Body of pancreas (tissue), 4 donors: ENCODE data around the gene RAD51B. TPM values are rescaled to one million over a fixed set of nuclear protein-coding genes. Genes with fewer than 3 reads are reported as not detected.
"Not testable (repeated sequence)": the region's sequence is repeated elsewhere in the genome, so short reads cannot be mapped to it uniquely, and the experiment has no call there.

Experiments used
- ATAC-seq: fragments of 150-250 bp; one replicate; pipeline ENCODE4 v1.9.1; 2016
- DNase-seq, 4 donors: peaks; one replicate each; pipeline ENCODE4 v3.0.0-alpha.2; 2019
- H3K27ac ChIP-seq, 4 donors: fragments of 200-600 bp; sonication (generic); 1 replicate in 3 of 4; 2 replicates in 1 of 4; pipeline versions ENCODE4 v1.5.1 to v1.6.1; 2016 to 2019; ENCODE audit warnings: mild to moderate bottlenecking in 1 of 4, mixed read lengths in 1 of 4, moderate library complexity in 1 of 4
- H3K27me3 ChIP-seq, 2 donors: fragments of 200-600 bp; sonication (generic); one replicate each; pipeline ENCODE4 v1.6.0; 2016; ENCODE audit warnings: mild to moderate bottlenecking in 1 of 2
- H3K36me3 ChIP-seq, 2 donors: fragments of 200-600 bp; sonication (generic); replicated peaks in 1 of 2; 2 replicates each; pipeline ENCODE4 v1.5.1; 2016; ENCODE audit warnings: low read depth in 2 of 2; ENCODE audit not compliant: insufficient read depth in 1 of 2
- H3K4me1 ChIP-seq: fragments of 200-600 bp; sonication (generic); one replicate; pipeline ENCODE4 v1.6.0; 2016
- H3K4me3 ChIP-seq, 2 donors: fragments of 200-600 bp; sonication (generic); 1 replicate in 1 of 2; 2 replicates in 1 of 2; pipeline ENCODE4 v1.5.1; 2016 to 2019
- H3K9me3 ChIP-seq, 3 donors: fragments of 200-600 bp; sonication (generic); 1 replicate in 2 of 3; 2 replicates in 1 of 3; pipeline ENCODE4 v1.5.1; 2016
- POLR2A ChIP-seq, 3 donors: fragments of 450-650 bp; IDR thresholded peaks; one replicate each; pipeline ENCODE4 v1.6.1; 2016; ENCODE audit warnings: antibody characterized with exemption in 3 of 3, mild to moderate bottlenecking in 2 of 3
- WGBS, 2 donors: methylation state at CpG; one replicate each; pipeline ENCODE4 v1.1.5; 2017; 5-methylcytosine and 5-hydroxymethylcytosine counted together
- intact Hi-C: fragments of 100-400 bp; cut with DNase I; formaldehyde crosslinking; loops from one replicate; pipeline ENCODE4 v1.15.1; 2023
- total RNA-seq, 2 donors: library from RNA; depleted of rRNA; stranded (reverse); fragments of >200 nt; gene quantifications; one replicate each; pipeline ENCODE4 v1.1.0, GENCODE V29; 2016
- TF ChIP-seq, protein P1 (sequence below), 7 experiments: fragments of 450-650 bp in 4 of 7; fragments of 200-600 bp in 3 of 7; sonication (generic) in 3 of 7; IDR thresholded peaks; one replicate each; pipeline ENCODE4 v1.5.1; 2016 to 2019; ENCODE audit warnings: antibody characterized with exemption in 7 of 7

Gene RAD51B
- total RNA-seq, 2 donors from 2014 or later: 12.2 to 29.6 TPM

DNA sequence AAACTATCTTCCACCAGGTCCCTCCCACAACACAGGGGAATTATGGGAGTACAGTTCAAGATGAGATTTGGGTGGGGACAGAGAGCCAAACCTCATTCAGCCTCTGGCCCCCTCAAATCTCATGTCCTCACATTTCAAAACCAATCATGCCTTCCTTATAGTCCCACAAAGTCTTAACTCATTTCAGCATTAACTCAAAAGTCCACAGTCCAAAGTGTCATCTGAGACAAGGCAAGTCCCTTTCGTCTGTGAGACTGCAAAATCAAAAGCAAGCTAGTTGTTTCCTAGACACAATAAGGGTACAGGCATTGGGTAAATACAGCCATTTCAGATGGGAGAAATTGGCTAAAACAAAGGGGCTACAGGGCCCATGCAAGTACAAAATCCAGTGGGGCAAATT lies 147.6 kb downstream of the RAD51B start:
- no peak for DNase-seq
- H3K4me3 ChIP-seq: no peak overlapping the region
- peaks cover 18% of the 10 kb centered on the region for H3K4me1 ChIP-seq

DNA sequence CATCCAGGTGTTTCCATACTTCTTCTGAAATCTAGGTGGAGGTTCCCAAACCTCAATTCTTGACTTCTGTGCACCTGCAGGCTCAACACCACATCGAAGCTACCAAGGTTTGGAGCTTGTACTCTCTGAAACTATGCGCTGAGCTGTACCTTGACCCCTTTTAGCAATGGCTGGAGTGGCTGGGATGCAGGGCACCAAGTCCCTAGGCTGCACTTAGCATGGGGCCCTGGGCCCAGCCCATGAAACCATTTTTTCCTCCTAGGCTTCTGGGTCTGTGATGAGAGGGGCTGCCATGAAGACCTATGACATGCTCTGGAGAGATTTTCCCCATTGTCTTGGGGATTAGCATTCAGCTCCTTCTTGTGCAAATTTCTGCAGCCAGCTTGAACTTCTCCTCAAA lies 148.4 kb downstream of the RAD51B start:
- H3K9me3 ChIP-seq, H3K27ac ChIP-seq, H3K36me3 ChIP-seq, DNase-seq, H3K4me3 ChIP-seq, intact Hi-C loops, H3K27me3 ChIP-seq, ATAC-seq: not testable (repeated sequence)
- peaks cover 12% of the 10 kb centered on the region for H3K4me1 ChIP-seq
- 89 to 100% methylated on average over 2 of the region's 2 CpGs for WGBS, 2 donors

More for the DNA sequence above, 147.6 kb downstream of the RAD51B start:
- Histone ChIP-seq H3K9me3 (no peaks in the 10 kb centered on the region), H3K36me3 (no peaks in the 10 kb centered on the region), H3K27me3 (no peaks in the 10 kb centered on the region), H3K27ac (no peak overlapping the region)
- TF ChIP-seq, protein P1, sequence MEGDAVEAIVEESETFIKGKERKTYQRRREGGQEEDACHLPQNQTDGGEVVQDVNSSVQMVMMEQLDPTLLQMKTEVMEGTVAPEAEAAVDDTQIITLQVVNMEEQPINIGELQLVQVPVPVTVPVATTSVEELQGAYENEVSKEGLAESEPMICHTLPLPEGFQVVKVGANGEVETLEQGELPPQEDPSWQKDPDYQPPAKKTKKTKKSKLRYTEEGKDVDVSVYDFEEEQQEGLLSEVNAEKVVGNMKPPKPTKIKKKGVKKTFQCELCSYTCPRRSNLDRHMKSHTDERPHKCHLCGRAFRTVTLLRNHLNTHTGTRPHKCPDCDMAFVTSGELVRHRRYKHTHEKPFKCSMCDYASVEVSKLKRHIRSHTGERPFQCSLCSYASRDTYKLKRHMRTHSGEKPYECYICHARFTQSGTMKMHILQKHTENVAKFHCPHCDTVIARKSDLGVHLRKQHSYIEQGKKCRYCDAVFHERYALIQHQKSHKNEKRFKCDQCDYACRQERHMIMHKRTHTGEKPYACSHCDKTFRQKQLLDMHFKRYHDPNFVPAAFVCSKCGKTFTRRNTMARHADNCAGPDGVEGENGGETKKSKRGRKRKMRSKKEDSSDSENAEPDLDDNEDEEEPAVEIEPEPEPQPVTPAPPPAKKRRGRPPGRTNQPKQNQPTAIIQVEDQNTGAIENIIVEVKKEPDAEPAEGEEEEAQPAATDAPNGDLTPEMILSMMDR (IDR thresholded peaks at IDR 0.05): no peak
- TF ChIP-seq POLR2A (IDR thresholded peaks at IDR 0.05): no peak
- no peak for ATAC-seq
- intact Hi-C loops: no loop called here
- WGBS, 2 donors: 100% methylated on average over 1 of the region's 1 CpG

DNA sequence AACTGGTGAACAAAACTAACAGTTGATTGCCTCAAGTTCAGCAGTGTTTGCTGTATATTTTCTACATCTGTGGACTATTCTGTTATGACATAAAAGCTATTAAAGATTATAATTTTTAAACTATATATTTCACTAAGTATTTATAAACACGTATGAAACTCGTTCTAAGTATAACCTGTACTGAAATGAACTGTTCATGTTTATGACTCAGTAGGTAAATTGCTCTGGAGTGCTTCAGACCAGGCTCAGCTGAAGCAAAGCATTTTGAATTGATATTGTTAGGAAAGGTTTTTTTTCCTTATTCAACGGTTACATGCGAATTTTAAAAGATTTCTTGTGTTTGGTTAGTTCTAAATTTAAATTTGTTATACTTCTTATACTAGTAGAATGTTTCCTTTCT lies 151.3 kb downstream of the RAD51B start:
- no peaks in the 10 kb centered on the region for H3K36me3 ChIP-seq
- TF ChIP-seq POLR2A (IDR thresholded peaks at IDR 0.05): no peak
- TF ChIP-seq, protein P1 (IDR thresholded peaks at IDR 0.05): no peak
- no peak overlapping the region for H3K4me3 ChIP-seq
- DNase-seq (no peak), ATAC-seq (no peak)
- H3K27me3 ChIP-seq: no peaks in the 10 kb centered on the region
- intact Hi-C loops: no loop called here
- H3K9me3 ChIP-seq: no peaks in the 10 kb centered on the region
- 89 to 93% methylated on average over 4 of the region's 4 CpGs for WGBS, 2 donors
- peaks cover 7% of the 10 kb centered on the region for H3K4me1 ChIP-seq
- H3K27ac ChIP-seq: no peak overlapping the region

DNA sequence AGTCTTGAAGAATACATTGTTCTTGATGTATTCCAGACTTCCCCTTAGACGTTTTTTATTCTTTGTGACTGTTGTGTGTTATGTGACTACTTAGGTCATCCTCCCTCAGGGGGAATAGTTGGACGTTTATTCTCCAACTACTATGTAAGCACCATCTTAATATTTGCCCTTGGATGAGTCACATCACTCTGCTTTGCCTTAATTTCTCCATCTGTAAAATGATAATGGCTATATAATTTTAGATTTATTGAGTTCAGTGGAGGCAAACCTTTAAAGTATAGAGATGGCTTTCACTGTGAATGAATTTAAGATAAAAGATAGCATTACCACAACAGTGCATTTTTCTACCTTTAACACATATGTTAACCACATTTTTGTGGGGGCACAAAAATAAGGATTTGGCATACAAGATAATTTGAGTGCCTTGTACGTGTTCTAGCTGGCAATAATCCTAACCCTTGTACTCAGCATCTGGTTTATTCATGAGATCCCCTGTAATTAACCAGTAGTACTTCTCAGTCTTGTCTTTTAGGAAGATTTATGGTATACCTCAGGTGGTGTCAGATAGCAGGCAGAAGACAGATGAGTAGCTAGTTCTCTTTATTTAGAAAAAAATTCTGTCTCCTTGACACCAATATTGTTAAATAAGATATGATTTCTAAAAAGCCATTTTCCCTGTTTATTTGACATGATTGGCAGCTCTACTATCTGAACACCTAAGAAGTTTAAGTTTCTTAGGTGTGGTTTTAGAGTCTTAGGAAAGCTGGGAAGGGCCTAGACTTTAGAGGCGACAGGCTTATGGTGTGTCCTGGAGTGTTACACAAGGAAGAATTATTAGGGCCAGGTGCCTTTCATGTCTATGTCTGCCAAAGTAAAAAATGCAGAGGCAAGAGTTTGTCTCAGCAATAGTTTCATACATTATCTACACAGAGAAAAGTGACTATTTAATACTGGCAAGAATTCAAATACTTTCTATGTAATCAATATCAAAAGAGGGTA lies 152.3 kb downstream of the RAD51B start:
- DNase-seq: no peak
- H3K27me3 ChIP-seq: no peaks in the 10 kb centered on the region
- no peaks in the 10 kb centered on the region for H3K36me3 ChIP-seq
- no peak for TF ChIP-seq POLR2A (IDR thresholded peaks at IDR 0.05)
- TF ChIP-seq, protein P1 (IDR thresholded peaks at IDR 0.05): no peak
- H3K9me3 ChIP-seq: no peaks in the 10 kb centered on the region
- no peak overlapping the region for H3K27ac ChIP-seq
- WGBS, 2 donors: 67% methylated on average over 4 of the region's 4 CpGs
- no peak overlapping the region for H3K4me3 ChIP-seq
- H3K4me1 ChIP-seq: peaks cover 9% of the 10 kb centered on the region
- intact Hi-C loops: no loop called here
- no peak for ATAC-seq

DNA sequence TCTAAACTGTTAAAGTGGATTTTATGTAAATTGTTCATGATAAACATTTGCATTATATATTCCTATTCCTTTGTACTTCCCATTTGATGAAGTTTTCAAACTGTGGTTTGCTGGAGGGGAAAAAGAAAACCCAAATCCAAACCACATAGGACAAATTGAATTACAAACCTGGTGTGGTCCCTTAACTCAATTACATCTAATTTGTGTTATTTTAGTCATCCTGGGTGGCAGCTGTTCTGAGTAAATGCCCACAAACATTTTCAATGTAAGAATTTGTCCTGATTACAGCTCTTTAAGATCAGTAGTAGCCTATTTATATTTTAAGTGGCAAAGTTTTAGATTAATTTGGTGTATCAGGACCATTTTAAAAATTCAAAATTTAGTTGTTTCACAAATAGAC lies 153.9 kb downstream of the RAD51B start:
- Histone ChIP-seq H3K27ac (no peak overlapping the region), H3K36me3 (no peaks in the 10 kb centered on the region), H3K27me3 (no peaks in the 10 kb centered on the region), H3K9me3 (no peaks in the 10 kb centered on the region), H3K4me3 (no peak overlapping the region), H3K4me1 (peaks cover 19% of the 10 kb centered on the region)
- intact Hi-C loops: no loop called here
- ATAC-seq (no peak), DNase-seq (no peak)
- TF ChIP-seq, protein P1 (IDR thresholded peaks at IDR 0.05): no peak
- TF ChIP-seq POLR2A (IDR thresholded peaks at IDR 0.05): no peak
